Osteocyte (in vitro differentiated cells): Measurements from ENCODE around the gene KDM7A. TPM values are rescaled to one million over a fixed set of nuclear protein-coding genes. Genes with fewer than 3 reads are reported as not detected.

ENCODE experiments used
- DNase-seq: peaks from one replicate; pipeline ENCODE4 v3.0.0; 2021; ENCODE audit warnings: mixed read lengths; ENCODE audit not compliant: unreplicated experiment; ENCODE audit errors: extremely low spot score
- H3K27ac Mint-ChIP-seq: one replicate; pipeline ENCODE4 v1.8.0; 2021; ENCODE audit warnings: mild to moderate bottlenecking, mixed read lengths; ENCODE audit not compliant: unreplicated experiment
- H3K27me3 Mint-ChIP-seq: one replicate; pipeline ENCODE4 v1.8.0; 2021; ENCODE audit warnings: mixed read lengths; ENCODE audit not compliant: unreplicated experiment
- H3K36me3 Mint-ChIP-seq: one replicate; pipeline ENCODE4 v1.8.0; 2021; ENCODE audit warnings: mixed read lengths; ENCODE audit not compliant: unreplicated experiment
- H3K4me1 Mint-ChIP-seq: one replicate; pipeline ENCODE4 v1.8.0; 2021; ENCODE audit warnings: mixed read lengths; ENCODE audit not compliant: unreplicated experiment
- H3K4me3 Mint-ChIP-seq: one replicate; pipeline ENCODE4 v1.8.0; 2021; ENCODE audit warnings: mild to moderate bottlenecking, moderate library complexity, mixed read lengths; ENCODE audit not compliant: unreplicated experiment
- H3K9me3 Mint-ChIP-seq: one replicate; pipeline ENCODE4 v1.8.0; 2021; ENCODE audit warnings: mixed read lengths; ENCODE audit not compliant: unreplicated experiment
- CTCF ChIP-seq: fragments of 200-600 bp; sonication (generic); IDR thresholded peaks from 2 replicates; pipeline ENCODE4 v1.5.0; 2021; ENCODE audit warnings: antibody characterized with exemption, mild to moderate bottlenecking, moderate library complexity
- total RNA-seq: library from RNA; stranded (reverse); gene quantifications from 2 replicates; pipeline ENCODE4 v1.2.1, GENCODE V29; 2021

Gene KDM7A
- total RNA-seq, 1 donor from 2014 or later, result 8.8 TPM

DNA sequence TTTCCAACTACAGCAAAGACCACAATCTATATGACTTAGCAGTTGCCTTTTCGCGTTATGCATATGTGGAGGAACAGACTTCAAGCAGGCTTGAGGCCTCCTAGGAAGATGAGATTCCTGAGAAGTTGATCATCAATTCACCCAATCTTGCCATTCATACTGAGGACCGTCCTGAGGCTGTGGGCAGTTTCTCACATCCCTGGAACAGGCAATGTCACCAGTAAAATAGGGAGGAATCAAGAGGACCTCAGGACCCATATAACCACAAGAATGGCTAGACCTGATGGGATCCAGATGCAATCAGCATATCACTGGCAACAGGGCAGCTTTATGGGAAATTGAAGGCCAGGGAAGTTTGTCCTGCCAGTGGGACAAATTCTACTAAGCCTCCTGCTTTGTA lies 17.3 kb downstream of the KDM7A start:
- Mint-ChIP-seq H3K27me3 (no peaks in the 10 kb centered on the region), H3K36me3 (peaks cover 5% of the 10 kb centered on the region), H3K4me3 (no peak overlapping the region), H3K9me3 (no peaks in the 10 kb centered on the region), H3K27ac (no peak overlapping the region), H3K4me1 (peaks cover 14% of the 10 kb centered on the region)
- TF ChIP-seq CTCF, result no peak
- no peak for DNase-seq

DNA sequence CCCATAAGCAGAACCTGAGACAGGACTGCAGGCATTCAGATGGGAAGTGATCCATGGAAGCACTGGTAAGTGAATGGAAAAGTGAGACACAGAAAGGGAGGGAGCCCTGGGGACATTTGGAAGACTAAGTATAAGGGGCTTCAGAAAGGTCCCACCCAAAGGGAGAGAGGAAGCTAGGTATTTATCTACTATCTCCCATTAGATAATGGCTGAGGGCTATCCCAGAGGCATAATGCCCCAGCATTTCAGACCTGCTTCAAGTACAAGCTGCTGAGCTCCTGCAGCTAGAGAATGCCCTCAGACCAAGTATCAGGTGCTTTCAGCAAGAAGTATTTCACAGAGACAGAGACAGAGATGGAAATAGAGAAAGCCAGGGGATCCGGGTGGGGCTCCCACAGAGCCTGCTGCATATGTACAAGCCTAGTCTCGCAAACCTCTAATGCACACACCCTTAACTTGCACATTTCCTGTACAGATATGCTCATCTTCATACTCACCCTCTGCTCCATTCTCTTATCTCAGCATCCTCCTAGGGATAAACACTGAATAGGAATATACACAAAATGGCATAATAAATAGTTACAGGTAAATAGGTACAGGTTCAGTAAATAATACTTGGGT lies 20.2 kb downstream of the KDM7A start:
- Mint-ChIP-seq H3K4me3 (no peak overlapping the region), H3K27me3 (no peaks in the 10 kb centered on the region), H3K4me1 (peaks cover 19% of the 10 kb centered on the region), H3K36me3 (peaks cover 5% of the 10 kb centered on the region), H3K9me3 (no peaks in the 10 kb centered on the region), H3K27ac (no peak overlapping the region)
- no peak for DNase-seq
- no peak for TF ChIP-seq CTCF

- Mint-ChIP-seq H3K27ac (no peak overlapping the region), H3K27me3 (no peaks in the 10 kb centered on the region), H3K9me3 (no peaks in the 10 kb centered on the region), H3K4me1 (peaks cover 14% of the 10 kb centered on the region), H3K4me3 (no peak overlapping the region), H3K36me3 (peaks cover 5% of the 10 kb centered on the region)
- no peak for TF ChIP-seq CTCF
- DNase-seq, result no peak
Measured at GRCh38 chr7:140155428-140155827, 21.4 kb downstream of the KDM7A start.

GRCh38 chr7:140153666-140154161 lies 23.1 kb downstream of the KDM7A start:
- Mint-ChIP-seq H3K36me3 (peaks cover 5% of the 10 kb centered on the region), H3K4me1 (peaks cover 9% of the 10 kb centered on the region), H3K27me3 (no peaks in the 10 kb centered on the region), H3K4me3 (no peak overlapping the region), H3K27ac (no peak overlapping the region), H3K9me3 (no peaks in the 10 kb centered on the region)
- TF ChIP-seq CTCF, result no peak
- DNase-seq, result no peak

GRCh38 chr7:140146574-140146973 lies 30.2 kb downstream of the KDM7A start:
- Mint-ChIP-seq H3K27ac (no peak overlapping the region), H3K9me3 (peaks cover 6% of the 10 kb centered on the region), H3K27me3 (no peaks in the 10 kb centered on the region), H3K4me1 (no peaks in the 10 kb centered on the region), H3K4me3 (no peak overlapping the region), H3K36me3 (peaks cover 8% of the 10 kb centered on the region)
- DNase-seq, result no peak
- TF ChIP-seq CTCF, result no peak
